ENCODE measurements around the gene MMAB. TPM values are rescaled to one million over a fixed set of nuclear protein-coding genes. Genes with fewer than 3 reads are reported as not detected.
A peak's percentile ranks its signal among the peaks of the same experiment; 100 is the strongest.

MMAB gene
- total RNA-seq, 1 donor from 2014 or later: 48.1 TPM

- peak overlapping the region; percentile 70 for H3K4me3 ChIP-seq (ENCODE audit: low read depth, low read length)
- no peak for DNase-seq (ENCODE audit: low read depth)
- peaks cover 1% of the 10 kb centered on the region for H3K36me3 ChIP-seq (ENCODE audit: control insufficient read depth, insufficient read depth, low read length)
- no peak for TF ChIP-seq CTCF (IDR thresholded peaks at IDR 0.05; ENCODE audit: insufficient read depth, low read length, poor library complexity, severe bottlenecking)
- H3K27me3 ChIP-seq (ENCODE audit: control insufficient read depth, insufficient read depth, low read length): no peaks in the 10 kb centered on the region
Measured at GRCh38 chr12:109573914-109574244, 575 bp upstream of the MMAB start.

- Histone ChIP-seq H3K4me3 (ENCODE audit: low read depth, low read length) (peak overlapping the region; percentile 70), H3K36me3 (ENCODE audit: control insufficient read depth, insufficient read depth, low read length) (peaks cover 1% of the 10 kb centered on the region)
Measured at GRCh38 chr12:109572506-109572845, 828 bp downstream of the MMAB start.

DNA sequence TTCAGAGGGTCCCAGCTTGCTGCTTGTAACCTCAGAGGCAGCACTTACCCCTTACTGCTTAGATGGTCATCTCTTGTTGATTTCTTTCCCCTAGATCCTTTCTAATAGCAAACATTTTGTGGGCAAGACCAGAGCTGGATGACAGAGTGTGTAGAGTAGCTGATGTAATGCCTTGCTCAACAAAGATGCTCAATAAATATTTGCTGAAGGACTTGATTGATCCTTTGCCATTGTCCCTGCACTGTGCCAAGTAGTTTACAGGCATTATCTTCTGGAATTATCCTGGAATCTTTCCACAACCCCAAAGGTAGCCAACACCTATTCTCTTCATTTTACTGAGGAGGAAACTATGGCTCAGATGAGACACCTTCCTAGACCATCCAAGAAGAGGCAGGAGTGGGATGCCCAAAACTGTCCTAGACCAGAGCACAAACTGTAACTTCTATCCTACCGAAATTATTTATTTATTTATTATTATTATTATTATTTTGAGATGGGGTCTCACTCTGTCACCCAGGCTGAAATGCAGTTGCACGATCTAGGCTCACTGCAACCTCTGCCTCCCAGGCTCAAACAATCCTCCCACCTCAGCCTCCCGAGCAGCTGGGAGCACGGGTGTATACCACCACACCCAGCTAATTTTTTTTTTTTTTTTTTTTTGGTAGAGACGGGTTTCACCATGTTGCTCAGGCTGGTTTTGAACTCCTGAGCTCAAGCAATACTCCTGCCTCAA is 1.4 kb downstream of the MMAB start:
- no peak for TF ChIP-seq CTCF (IDR thresholded peaks at IDR 0.05; ENCODE audit: insufficient read depth, low read length, poor library complexity, severe bottlenecking)
- no peak for DNase-seq (ENCODE audit: low read depth)
- Histone ChIP-seq H3K27me3 (ENCODE audit: control insufficient read depth, insufficient read depth, low read length) (no peaks in the 10 kb centered on the region), H3K4me3 (ENCODE audit: low read depth, low read length) (no peak overlapping the region), H3K36me3 (ENCODE audit: control insufficient read depth, insufficient read depth, low read length) (peaks cover 1% of the 10 kb centered on the region)

More at GRCh38 chr12:109572506-109572845, 828 bp downstream of the MMAB start:
- TF ChIP-seq CTCF (IDR thresholded peaks at IDR 0.05; ENCODE audit: insufficient read depth, low read length, poor library complexity, severe bottlenecking): no peak
- H3K27me3 ChIP-seq (ENCODE audit: control insufficient read depth, insufficient read depth, low read length): no peaks in the 10 kb centered on the region
- no peak for DNase-seq (ENCODE audit: low read depth)

- no peak for TF ChIP-seq CTCF (IDR thresholded peaks at IDR 0.05; ENCODE audit: insufficient read depth, low read length, poor library complexity, severe bottlenecking)
- no peaks in the 10 kb centered on the region for H3K27me3 ChIP-seq (ENCODE audit: control insufficient read depth, insufficient read depth, low read length)
- H3K36me3 ChIP-seq (ENCODE audit: control insufficient read depth, insufficient read depth, low read length): no peaks in the 10 kb centered on the region
- H3K4me3 ChIP-seq (ENCODE audit: low read depth, low read length): no peak overlapping the region
- no peak for DNase-seq (ENCODE audit: low read depth)
Measured at GRCh38 chr12:109568486-109568885, 4.8 kb downstream of the MMAB start.

DNA sequence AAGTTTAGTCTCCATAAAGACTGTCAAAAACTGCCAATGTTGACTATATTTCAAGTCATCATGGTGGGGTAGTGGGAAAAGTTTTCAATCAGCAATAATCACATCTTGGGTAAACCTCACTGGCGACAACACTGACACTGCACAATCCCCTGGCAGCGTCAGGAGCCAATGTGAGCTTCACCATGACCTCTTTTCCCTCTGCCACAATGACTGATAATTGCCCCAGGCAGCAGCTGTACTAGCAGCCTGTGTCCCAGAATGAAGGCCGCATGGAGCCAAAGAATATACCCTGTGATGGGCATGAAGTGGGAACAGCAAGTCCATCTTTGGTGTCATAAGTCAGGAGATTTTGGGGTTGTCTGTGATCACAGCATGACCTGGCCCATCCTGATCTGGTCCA is 5.3 kb downstream of the MMAB start:
- TF ChIP-seq CTCF (IDR thresholded peaks at IDR 0.05; ENCODE audit: insufficient read depth, low read length, poor library complexity, severe bottlenecking): no peak
- no peaks in the 10 kb centered on the region for H3K27me3 ChIP-seq (ENCODE audit: control insufficient read depth, insufficient read depth, low read length)
- DNase-seq (ENCODE audit: low read depth): no peak
- no peaks in the 10 kb centered on the region for H3K36me3 ChIP-seq (ENCODE audit: control insufficient read depth, insufficient read depth, low read length)
- no peak overlapping the region for H3K4me3 ChIP-seq (ENCODE audit: low read depth, low read length)

GRCh38 chr12:109567296-109567695 is 6.0 kb downstream of the MMAB start:
- H3K27me3 ChIP-seq (ENCODE audit: control insufficient read depth, insufficient read depth, low read length): no peaks in the 10 kb centered on the region
- TF ChIP-seq CTCF (IDR thresholded peaks at IDR 0.05; ENCODE audit: insufficient read depth, low read length, poor library complexity, severe bottlenecking): no peak
- no peak overlapping the region for H3K4me3 ChIP-seq (ENCODE audit: low read depth, low read length)
- no peaks in the 10 kb centered on the region for H3K36me3 ChIP-seq (ENCODE audit: control insufficient read depth, insufficient read depth, low read length)
- DNase-seq (ENCODE audit: low read depth): no peak

Measured in kidney epithelial cell (primary cell).